WERI-Rb-1 (cell line): ENCODE measurements around the gene CLTC.

ENCODE experiments used
- DNase-seq: peaks from one replicate; pipeline ENCODE4 v3.0.0-alpha.2; 2020
- H3K27ac ChIP-seq: fragments of 250-450 bp; sonication (Bioruptor Pico); 2 replicates; pipeline ENCODE4 v1.5.1; 2020; ENCODE audit warnings: mild to moderate bottlenecking, moderate library complexity
- H3K27me3 ChIP-seq: fragments of 250-450 bp; sonication (Bioruptor Pico); 2 replicates; pipeline ENCODE4 v1.5.1; 2021; ENCODE audit warnings: mild to moderate bottlenecking, low read depth, moderate library complexity; ENCODE audit not compliant: insufficient read depth, severe bottlenecking
- H3K36me3 ChIP-seq: fragments of 250-450 bp; sonication (Bioruptor Pico); 2 replicates; pipeline ENCODE4 v1.5.1; 2020; ENCODE audit warnings: mild to moderate bottlenecking, moderate library complexity
- H3K4me3 ChIP-seq: 2 replicates; pipeline ENCODE4 v1.5.1; 2011; ENCODE audit warnings: low read depth, mild to moderate bottlenecking, control low read depth, low read length
- H3K9me3 ChIP-seq: fragments of 250-450 bp; sonication (Bioruptor Pico); 2 replicates; pipeline ENCODE4 v1.5.1; 2021; ENCODE audit warnings: mild to moderate bottlenecking, moderate library complexity; ENCODE audit not compliant: severe bottlenecking
- CTCF ChIP-seq: IDR thresholded peaks from 2 replicates; pipeline ENCODE4 v1.5.1; 2011; ENCODE audit warnings: low read depth, mild to moderate bottlenecking, control low read depth, inconsistent platforms, low read length

CLTC gene

GRCh38 chr17:59698143-59698542 lies 78.4 kb downstream of the CLTC start:
- Histone ChIP-seq H3K27me3 (no peaks in the 10 kb centered on the region), H3K27ac (no peak overlapping the region), H3K36me3 (peaks cover 85% of the 10 kb centered on the region), H3K4me3 (no peak overlapping the region), H3K9me3 (no peaks in the 10 kb centered on the region)
- no peak for TF ChIP-seq CTCF
- no peak for DNase-seq

- no peaks in the 10 kb centered on the region for H3K27me3 ChIP-seq
- no peaks in the 10 kb centered on the region for H3K9me3 ChIP-seq
- no peak overlapping the region for H3K27ac ChIP-seq
- peaks cover 83% of the 10 kb centered on the region for H3K36me3 ChIP-seq
- no peak for DNase-seq
- H3K4me3 ChIP-seq: no peak overlapping the region
- no peak for TF ChIP-seq CTCF
Observed at GRCh38 chr17:59699218-59699617, 79.5 kb downstream of the CLTC start.

GRCh38 chr17:59699786-59700185 lies 80.1 kb downstream of the CLTC start:
- H3K4me3 ChIP-seq: no peak overlapping the region
- no peak for TF ChIP-seq CTCF
- H3K36me3 ChIP-seq: peaks cover 83% of the 10 kb centered on the region

GRCh38 chr17:59702304-59702703 lies 82.6 kb downstream of the CLTC start:
- H3K36me3 ChIP-seq: peaks cover 66% of the 10 kb centered on the region
- no peak for DNase-seq

More at GRCh38 chr17:59699786-59700185, 80.1 kb downstream of the CLTC start:
- no peak overlapping the region for H3K27ac ChIP-seq
- DNase-seq: no peak
- H3K9me3 ChIP-seq: no peaks in the 10 kb centered on the region
- H3K27me3 ChIP-seq: no peaks in the 10 kb centered on the region

GRCh38 chr17:59707149-59707970 lies 87.7 kb downstream of the CLTC start, which contains the start of the genes PTRH2 and VMP1:
TSS of gene PTRH2 (minus strand) at chr17:59707430. CDS start at chr17:59697978, 9,452 bp downstream.
TSS of gene VMP1 (plus strand) at chr17:59707654. CDS start at chr17:59731447, 23,793 bp downstream.
- TF ChIP-seq CTCF: no peak
- peak within 1 kb of the TSS; percentile 86 for H3K27ac ChIP-seq
- peak within 1 kb of the TSS; percentile 85 for H3K4me3 ChIP-seq
- DNase-seq: peak; percentile 100
- H3K27me3 ChIP-seq: no peaks in the 10 kb centered on the region
- H3K9me3 ChIP-seq: no peaks in the 10 kb centered on the region
- H3K36me3 ChIP-seq: peaks cover 28% of the 10 kb centered on the region

More at GRCh38 chr17:59702304-59702703, 82.6 kb downstream of the CLTC start:
- no peak for TF ChIP-seq CTCF
- no peak overlapping the region for H3K4me3 ChIP-seq
- no peaks in the 10 kb centered on the region for H3K27me3 ChIP-seq
- no peak overlapping the region for H3K27ac ChIP-seq
- H3K9me3 ChIP-seq: no peaks in the 10 kb centered on the region
